CD14-positive monocyte (primary cell): ENCODE data around the gene GAS5. TPM values are rescaled to one million over a fixed set of nuclear protein-coding genes. Genes with fewer than 3 reads are reported as not detected.

ENCODE experiments used
- DNase-seq, 3 donors: peaks; one replicate each; pipeline ENCODE4 v3.0.0-alpha.2; 2011 to 2022
- H2AFZ ChIP-seq: 2 replicates; pipeline ENCODE4 v1.6.0; 2012; ENCODE audit warnings: mild to moderate bottlenecking, low read depth, low read length, inconsistent platforms; ENCODE audit not compliant: insufficient read depth, poor library complexity, severe bottlenecking
- H3K27ac ChIP-seq, 2 donors: 1 replicate in 1 of 2; 2 replicates in 1 of 2; pipeline ENCODE4 v1.5.1; 2012 to 2013; ENCODE audit warnings: low read length in 2 of 2, control low read depth in 1 of 2, inconsistent platforms in 1 of 2, low read depth in 1 of 2, mild to moderate bottlenecking in 1 of 2
- H3K27me3 ChIP-seq, 2 donors: one replicate each; pipeline versions ENCODE4 v1.6.0 to v1.6.1; 2011 to 2013; ENCODE audit warnings: low read length in 2 of 2; ENCODE audit not compliant: control insufficient read depth in 2 of 2, insufficient read depth in 2 of 2
- H3K36me3 ChIP-seq, 2 donors: replicated peaks in 1 of 2; 1 replicate in 1 of 2; 2 replicates in 1 of 2; pipeline versions ENCODE4 v1.5.1 to v1.6.1; 2012 to 2013; ENCODE audit warnings: low read length in 2 of 2, control low read depth in 1 of 2, inconsistent platforms in 1 of 2, mild to moderate bottlenecking in 1 of 2; ENCODE audit not compliant: insufficient read depth in 2 of 2, control insufficient read depth in 1 of 2
- H3K4me1 ChIP-seq, 2 donors: 1 replicate in 1 of 2; 2 replicates in 1 of 2; pipeline versions ENCODE4 v1.5.1 to v1.6.1; 2012 to 2013; ENCODE audit warnings: low read length in 2 of 2, control low read depth in 1 of 2, inconsistent platforms in 1 of 2, mild to moderate bottlenecking in 1 of 2, moderate library complexity in 1 of 2; ENCODE audit not compliant: insufficient read depth in 2 of 2, control insufficient read depth in 1 of 2
- H3K4me2 ChIP-seq: replicated peaks from 2 replicates; pipeline ENCODE3; 2012; ENCODE audit warnings: low read length, moderate library complexity, mild to moderate bottlenecking; ENCODE audit not compliant: poor library complexity, severe bottlenecking; ENCODE audit errors: extremely low read depth
- H3K4me3 ChIP-seq, 3 experiments: fragments of 200-600 bp in 1 of 3; sonication (generic) in 1 of 3; replicated peaks in 1 of 3; 1 replicate in 2 of 3; 2 replicates in 1 of 3; pipeline ENCODE4 v1.5.1; 2011 to 2013; ENCODE audit warnings: low read length in 3 of 3, mild to moderate bottlenecking in 3 of 3, control low read depth in 2 of 3, low read depth in 2 of 3, inconsistent platforms in 1 of 3, moderate library complexity in 1 of 3
- H3K79me2 ChIP-seq: 2 replicates; pipeline ENCODE4 v1.6.0; 2012; ENCODE audit warnings: mild to moderate bottlenecking, control low read depth, inconsistent platforms, low read length, moderate library complexity; ENCODE audit not compliant: insufficient read depth
- H3K9ac ChIP-seq: 2 replicates; pipeline ENCODE4 v1.6.0; 2017; ENCODE audit warnings: low read length, mild to moderate bottlenecking; ENCODE audit not compliant: insufficient read depth, poor library complexity, severe bottlenecking
- H3K9me3 ChIP-seq, 2 donors: replicated peaks in 1 of 2; 1 replicate in 1 of 2; 2 replicates in 1 of 2; pipeline versions ENCODE4 v1.5.1 to v1.6.1; 2012 to 2013; ENCODE audit warnings: low read length in 2 of 2, control low read depth in 1 of 2; ENCODE audit not compliant: control insufficient read depth in 1 of 2, insufficient read depth in 1 of 2
- H4K20me1 ChIP-seq: 2 replicates; pipeline ENCODE4 v1.6.0; 2012; ENCODE audit warnings: mild to moderate bottlenecking, low read length, control low read depth, moderate library complexity; ENCODE audit not compliant: insufficient read depth
- H3K27ac Mint-ChIP-seq, 7 donors: one replicate each; pipeline ENCODE4 v1.8.0; 2020; ENCODE audit warnings: mild to moderate bottlenecking in 7 of 7, mixed read lengths in 7 of 7, moderate library complexity in 6 of 7, inconsistent platforms in 2 of 7
- H3K27me3 Mint-ChIP-seq, 3 donors: one replicate each; pipeline ENCODE4 v1.8.0; 2021 to 2022; ENCODE audit warnings: low read depth in 3 of 3, mild to moderate bottlenecking in 3 of 3, mixed read lengths in 3 of 3, moderate library complexity in 3 of 3, inconsistent platforms in 1 of 3
- H3K36me3 Mint-ChIP-seq, 2 donors: one replicate each; pipeline ENCODE4 v1.8.0; 2020; ENCODE audit warnings: mixed read lengths in 2 of 2, inconsistent platforms in 1 of 2, mild to moderate bottlenecking in 1 of 2
- H3K4me1 Mint-ChIP-seq: one replicate; pipeline ENCODE4 v1.8.0; 2020; ENCODE audit warnings: mild to moderate bottlenecking, mixed read lengths
- H3K4me3 Mint-ChIP-seq, 2 donors: one replicate each; pipeline ENCODE4 v1.8.0; 2020; ENCODE audit warnings: mild to moderate bottlenecking in 2 of 2, mixed read lengths in 2 of 2, moderate library complexity in 1 of 2
- H3K9me3 Mint-ChIP-seq, 7 donors: one replicate each; pipeline ENCODE4 v1.8.0; 2020 to 2022; ENCODE audit warnings: mixed read lengths in 7 of 7, mild to moderate bottlenecking in 6 of 7, moderate library complexity in 6 of 7, inconsistent platforms in 2 of 7
- CTCF ChIP-seq: fragments of 200-600 bp; IDR thresholded peaks from one replicate; pipeline ENCODE4 v1.8.0; 2022; ENCODE audit warnings: antibody characterized with exemption, mild to moderate bottlenecking
- WGBS: methylation state at CpG from one replicate; pipeline ENCODE4 v1.1.5; 2013; ENCODE audit warnings: missing lambda C conversion rate; ENCODE audit not compliant: insufficient coverage; 5-methylcytosine and 5-hydroxymethylcytosine counted together
- intact Hi-C, 2 donors: fragments of 100-400 bp; cut with micrococcal nuclease; formaldehyde crosslinking; loops; one replicate each; pipeline versions ENCODE4 v1.15.0 to v1.15.1; 2023
- polyA plus RNA-seq, 3 donors: library from polyadenylated mRNA; depleted of rRNA in 1 of 3; unstranded in 2 of 3; stranded (reverse) in 1 of 3; fragments of 300-500 nt in 2 of 3; fragments of >200 nt in 1 of 3; fragmentation: Illumina TruSeq in 2 of 3; gene quantifications; 1 replicate in 2 of 3; 2 replicates in 1 of 3; pipeline ENCODE4 v1.2.3, GENCODE V29; 2012 to 2021

The GAS5 gene
- polyA plus RNA-seq, 3 donors: 90.4 to 309 (median 92.0) TPM

- Mint-ChIP-seq H3K27ac (no peak overlapping the region), H3K27me3 (peaks cover 0 to 2% (median 0%) of the 10 kb centered on the region in 3 donors), H3K4me1 (peaks cover 34% of the 10 kb centered on the region), H3K36me3 (peaks cover 36 to 42% of the 10 kb centered on the region in 2 donors), H3K4me3 (no peak overlapping the region), H3K9me3 (peaks cover 0 to 9% (median 0%) of the 10 kb centered on the region in 7 donors)
- Histone ChIP-seq H3K79me2 (peaks cover 12% of the 10 kb centered on the region), H4K20me1 (no peaks in the 10 kb centered on the region), H3K27me3 (no peaks in the 10 kb centered on the region), H2AFZ (no peak overlapping the region), H3K27ac (no peak overlapping the region), H3K4me3 (no peak overlapping the region), H3K9ac (no peak overlapping the region), H3K4me1 (peaks cover 12 to 19% of the 10 kb centered on the region in 2 donors), H3K36me3 (peaks cover 17 to 49% of the 10 kb centered on the region in 2 donors), H3K9me3 (no peaks in the 10 kb centered on the region), H3K4me2 (no peak overlapping the region)
- DNase-seq: no peak
- intact Hi-C loops: no loop called here
- WGBS: no CpG with 5 or more reads among the region's 2 CpGs
- no peak for TF ChIP-seq CTCF
These were observed 3.7 kb upstream of the GAS5 start for GRCh38 chr1:173871500-173871899.

GRCh38 chr1:173871091-173871490 is 3.3 kb upstream of the GAS5 start:
- no peak for DNase-seq
- H3K9me3 Mint-ChIP-seq: peaks cover 0 to 9% (median 0%) of the 10 kb centered on the region in 7 donors
- Histone ChIP-seq H3K36me3 (peaks cover 16 to 49% of the 10 kb centered on the region in 2 donors), H2AFZ (no peak overlapping the region), H3K4me1 (peaks cover 15 to 23% of the 10 kb centered on the region in 2 donors), H3K27me3 (no peaks in the 10 kb centered on the region), H3K9me3 (no peaks in the 10 kb centered on the region), H4K20me1 (no peaks in the 10 kb centered on the region), H3K4me2 (no peak overlapping the region), H3K27ac (no peak overlapping the region), H3K79me2 (peaks cover 17% of the 10 kb centered on the region), H3K9ac (no peak overlapping the region), H3K4me3 (no peak overlapping the region)
- no peak for TF ChIP-seq CTCF
- peaks cover 0 to 2% (median 0%) of the 10 kb centered on the region in 3 donors for H3K27me3 Mint-ChIP-seq
- no peak overlapping the region for H3K4me3 Mint-ChIP-seq
- peaks cover 38% of the 10 kb centered on the region for H3K4me1 Mint-ChIP-seq
- peak overlapping the region in 2 of 7 donors; percentile 2 to 18 for H3K27ac Mint-ChIP-seq
- intact Hi-C loops: no loop called here
- WGBS: 57% methylated on average over 1 of the region's 5 CpGs
- peaks cover 36 to 38% of the 10 kb centered on the region in 2 donors for H3K36me3 Mint-ChIP-seq
